Measurements from ENCODE around the gene GPR161.
A peak's percentile ranks its signal among the peaks of the same experiment; 100 is the strongest.

Gene GPR161

DNA sequence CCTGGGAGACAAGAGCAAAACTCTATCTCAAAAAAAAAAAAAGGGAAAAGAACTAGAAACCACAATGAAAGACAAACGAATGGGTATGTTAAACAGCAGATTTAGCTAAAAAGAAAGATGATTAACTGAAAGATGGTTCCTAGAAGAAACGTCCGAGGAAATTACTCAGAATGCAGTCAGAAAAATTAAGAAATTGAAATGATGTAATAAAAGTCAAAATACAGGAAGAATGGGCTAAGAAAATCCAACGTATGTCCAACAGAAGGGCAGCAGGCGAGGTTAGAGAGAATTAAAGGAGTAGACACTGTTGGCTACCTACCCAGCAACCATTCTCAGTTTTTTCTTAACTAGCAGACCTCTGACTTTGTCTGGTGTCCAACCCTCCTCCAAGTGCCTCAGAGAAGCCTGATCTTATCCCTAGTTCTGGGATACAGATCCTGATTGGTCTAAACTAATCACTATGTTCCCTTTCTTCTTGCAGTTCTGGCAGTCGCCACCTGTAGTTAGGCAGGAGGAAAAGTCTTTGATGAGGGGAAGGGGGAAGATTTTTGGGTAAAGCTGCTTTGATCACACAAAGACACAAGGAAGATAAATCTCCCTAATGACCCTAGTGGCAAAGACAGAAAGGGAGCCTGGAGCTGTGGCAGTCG lies 25.7 kb downstream of the GPR161 start:
- no peak for DNase-seq

DNA sequence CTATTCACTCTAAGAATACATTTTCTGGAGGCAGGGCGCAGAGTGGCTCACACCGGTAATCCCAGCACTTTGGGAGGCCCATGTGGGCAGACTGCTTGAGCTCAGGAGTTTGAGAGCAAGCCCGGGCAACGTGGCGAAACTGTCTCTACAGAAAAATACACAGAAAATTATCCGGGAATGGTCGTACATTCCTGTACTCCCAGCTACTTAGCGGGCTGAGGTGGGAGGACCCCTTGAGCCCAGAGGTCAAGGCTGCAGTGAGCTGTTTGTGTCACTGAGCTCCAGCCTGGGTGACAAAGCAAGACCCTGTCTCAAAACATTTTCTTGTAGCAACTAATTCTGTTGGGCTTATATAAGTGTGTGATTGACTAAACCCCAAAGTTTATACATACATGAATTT lies 30.5 kb downstream of the GPR161 start:
- DNase-seq, result no peak

DNA sequence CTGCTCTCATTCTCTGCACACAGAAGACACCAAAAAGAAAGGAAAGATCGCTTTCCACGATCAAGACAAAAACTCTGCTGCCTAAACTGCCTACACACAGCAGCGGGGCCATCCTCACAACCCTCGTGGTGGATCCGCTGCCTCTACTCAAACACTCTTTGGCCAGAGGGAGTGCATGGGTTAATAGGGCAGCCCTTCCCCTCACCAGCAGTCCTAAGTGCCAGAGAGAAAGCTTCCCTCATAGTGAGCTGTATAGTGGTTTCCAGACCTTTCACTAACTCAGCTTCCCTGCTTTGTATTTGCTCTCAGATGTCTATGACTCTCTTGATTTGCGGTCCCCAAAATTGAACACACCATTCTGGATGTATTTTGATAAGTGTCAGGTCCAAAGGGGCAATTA lies 30.9 kb downstream of the GPR161 start:
- DNase-seq, result no peak

DNA sequence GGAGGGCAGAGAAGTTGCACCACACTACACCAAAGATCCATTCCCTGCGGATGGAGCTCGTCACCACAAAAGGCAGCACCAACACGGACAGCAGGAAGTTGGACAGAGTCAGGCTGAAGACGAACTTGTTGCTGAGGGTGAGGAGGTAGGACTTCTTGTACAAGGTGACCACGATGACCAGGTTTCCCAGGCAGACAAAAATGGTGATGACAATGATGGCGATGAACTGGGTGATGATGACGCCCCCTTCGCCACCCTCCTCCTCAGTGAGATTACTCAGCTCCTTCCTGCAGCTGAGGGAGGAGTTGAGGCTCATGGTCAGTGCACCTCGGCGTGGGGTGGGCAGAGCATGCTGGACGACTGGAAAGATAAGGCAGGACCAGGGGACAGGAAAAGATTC lies 32.2 kb downstream of the GPR161 start:
- DNase-seq, result no peak

DNA sequence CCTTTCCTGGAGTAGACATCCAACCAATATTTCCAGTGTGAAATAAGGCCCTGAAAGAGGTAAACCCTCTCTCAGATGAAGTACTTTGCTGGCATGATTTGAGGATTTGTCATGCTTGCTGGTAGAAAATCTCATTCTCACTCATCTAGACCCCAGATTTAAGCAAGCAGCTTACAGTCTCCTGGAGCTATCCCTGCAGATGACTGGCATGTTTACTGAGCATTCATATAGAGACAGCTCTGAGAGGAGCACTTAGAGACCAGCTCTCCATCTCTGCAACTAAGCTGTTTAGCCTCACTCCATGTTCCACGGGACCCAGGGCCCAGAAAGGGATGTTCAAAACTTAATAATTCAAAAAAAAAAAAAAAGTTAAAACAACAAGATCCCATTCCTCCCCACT lies 34.2 kb downstream of the GPR161 start:
- DNase-seq, result no peak

DNA sequence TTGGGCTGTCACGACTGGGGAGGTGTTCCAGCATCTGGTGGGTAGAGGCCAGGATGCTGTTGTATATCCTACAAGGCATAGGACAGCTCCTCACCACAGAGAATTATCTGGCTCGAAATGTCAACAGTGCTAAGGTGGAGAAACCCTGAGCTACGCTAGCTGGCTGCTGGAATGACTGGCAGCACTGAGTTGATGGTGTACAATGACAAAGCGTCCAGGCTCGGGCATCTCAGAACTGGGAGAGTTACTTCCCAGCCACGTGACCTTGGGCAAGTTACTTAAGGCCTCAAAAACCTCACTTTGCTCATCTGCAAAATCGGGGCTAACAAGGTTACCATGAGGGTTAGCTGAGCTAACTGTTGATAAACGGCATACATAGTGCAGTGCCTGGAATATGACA lies 35.4 kb downstream of the GPR161 start:
- no peak for DNase-seq

DNA sequence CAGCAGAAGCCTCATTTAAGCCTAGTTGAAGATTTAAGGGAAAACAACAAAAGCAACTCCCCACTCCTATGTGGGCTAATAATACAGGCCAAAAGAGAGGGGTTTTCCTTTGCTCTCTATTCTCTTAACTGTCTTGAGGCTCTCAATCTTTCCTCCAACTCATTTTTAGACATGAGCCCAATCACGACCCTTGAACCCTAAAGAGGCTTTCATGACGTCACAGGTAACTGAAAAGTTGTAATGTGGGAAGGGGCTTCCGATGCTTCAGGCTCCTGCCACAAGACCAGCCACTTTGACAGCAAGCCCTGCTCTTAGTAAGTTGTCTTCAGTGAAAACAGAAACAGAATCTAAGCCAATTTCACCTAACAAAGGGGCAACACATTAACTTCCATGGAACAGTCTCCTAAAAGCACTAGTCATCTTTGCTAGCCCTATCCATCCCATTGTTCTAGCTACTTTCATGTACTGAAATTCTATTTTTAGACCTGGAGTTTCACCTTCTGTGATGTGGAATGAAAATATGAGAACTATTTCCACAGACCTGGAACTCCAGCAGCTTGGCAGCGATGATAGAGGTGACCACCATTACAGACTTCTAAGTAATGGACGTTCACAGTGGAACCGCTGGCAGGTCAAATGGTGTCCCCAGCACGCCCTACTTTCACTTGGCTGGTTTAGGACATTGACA lies 36.3 kb downstream of the GPR161 start:
- DNase-seq, result no peak

DNA sequence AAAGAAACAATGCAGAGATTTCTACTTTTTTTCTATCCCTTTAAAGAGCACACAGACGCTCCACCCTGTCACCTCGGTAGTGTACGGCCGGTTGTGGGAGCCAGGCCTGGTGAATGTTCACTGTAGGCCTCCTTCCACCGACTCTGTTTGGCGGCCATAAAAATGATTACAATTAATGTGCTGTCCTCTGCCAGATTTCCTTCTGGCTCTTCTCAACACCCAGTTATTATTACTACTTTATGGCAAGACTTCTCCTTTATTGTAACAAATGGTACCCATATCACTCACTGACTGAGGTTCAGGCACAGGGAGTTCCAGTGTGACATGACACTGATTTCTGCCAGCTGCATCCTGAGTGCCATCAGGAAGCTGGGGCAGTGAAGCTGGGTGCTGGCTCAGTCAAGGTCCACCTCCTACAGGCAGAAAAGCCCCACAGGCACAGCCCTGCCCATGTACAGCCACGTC lies 37.4 kb downstream of the GPR161 start:
- DNase-seq, result no peak

DNA sequence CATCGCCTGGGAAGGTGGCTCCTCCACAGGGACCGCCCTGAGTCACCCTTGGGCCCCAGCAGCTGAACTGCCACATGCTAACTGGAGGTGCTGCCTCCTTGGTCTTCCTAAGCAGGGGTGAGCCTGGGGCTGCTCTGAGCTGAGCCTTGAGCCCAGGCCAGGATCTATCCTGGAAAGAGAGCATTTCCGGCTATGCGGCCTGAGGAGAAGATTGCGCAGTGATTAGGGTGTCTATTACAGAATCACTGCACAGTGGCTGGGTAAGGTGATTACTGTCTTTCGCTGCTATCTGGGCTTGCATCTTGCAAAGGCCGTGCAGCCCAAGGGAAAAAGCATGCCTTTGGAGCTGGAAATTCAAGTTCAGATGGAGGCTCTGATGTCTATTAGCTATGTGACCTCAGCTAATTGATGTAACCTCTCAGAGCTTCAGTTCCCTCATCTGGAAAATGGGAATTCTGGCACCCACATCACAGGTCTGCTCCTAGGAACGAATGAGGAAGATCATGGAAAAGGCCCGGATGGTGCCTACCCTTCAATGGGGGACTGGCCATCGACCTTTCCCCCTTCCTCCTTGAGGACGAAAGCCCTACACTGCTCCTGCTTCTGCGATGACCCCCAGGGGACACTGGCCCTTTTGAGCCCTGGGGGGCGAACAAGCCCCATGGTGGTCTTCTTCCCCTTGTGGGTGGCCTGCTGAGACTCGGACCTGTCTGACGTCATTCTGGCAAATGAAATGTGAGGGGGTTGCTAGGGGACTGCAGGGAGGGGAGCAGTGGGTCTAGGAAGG lies 38.0 kb downstream of the GPR161 start:
- no peak for DNase-seq

DNA sequence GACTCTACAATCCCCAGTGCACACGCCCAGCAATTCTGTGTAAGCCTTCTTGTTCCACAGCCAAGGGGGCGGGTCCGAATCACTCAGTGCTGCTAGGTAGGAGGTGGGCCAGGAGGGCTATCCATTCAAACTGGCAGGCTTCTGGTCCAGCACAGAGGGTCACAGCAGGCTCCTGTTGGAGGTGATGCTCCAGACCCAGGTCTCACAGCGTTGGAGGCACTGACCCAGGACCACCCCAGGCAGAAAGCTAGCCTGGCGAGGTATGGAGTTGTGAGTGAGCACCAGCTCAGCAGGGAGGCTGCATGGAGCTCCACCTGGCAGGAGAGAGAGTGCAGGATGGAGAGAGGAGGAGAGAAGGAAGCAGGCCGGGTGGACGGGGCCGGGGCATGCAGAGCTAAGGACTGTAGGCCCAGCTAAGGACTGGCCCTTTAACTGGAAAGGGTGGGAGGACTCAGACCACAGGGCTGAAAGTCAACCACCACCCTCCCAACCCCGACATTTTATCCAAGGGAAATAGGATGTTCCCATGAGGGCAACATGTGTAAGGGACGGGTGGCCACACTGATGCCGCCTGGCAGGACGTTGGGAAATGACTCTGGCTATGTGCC lies 38.7 kb downstream of the GPR161 start:
- no peak for DNase-seq

DNA sequence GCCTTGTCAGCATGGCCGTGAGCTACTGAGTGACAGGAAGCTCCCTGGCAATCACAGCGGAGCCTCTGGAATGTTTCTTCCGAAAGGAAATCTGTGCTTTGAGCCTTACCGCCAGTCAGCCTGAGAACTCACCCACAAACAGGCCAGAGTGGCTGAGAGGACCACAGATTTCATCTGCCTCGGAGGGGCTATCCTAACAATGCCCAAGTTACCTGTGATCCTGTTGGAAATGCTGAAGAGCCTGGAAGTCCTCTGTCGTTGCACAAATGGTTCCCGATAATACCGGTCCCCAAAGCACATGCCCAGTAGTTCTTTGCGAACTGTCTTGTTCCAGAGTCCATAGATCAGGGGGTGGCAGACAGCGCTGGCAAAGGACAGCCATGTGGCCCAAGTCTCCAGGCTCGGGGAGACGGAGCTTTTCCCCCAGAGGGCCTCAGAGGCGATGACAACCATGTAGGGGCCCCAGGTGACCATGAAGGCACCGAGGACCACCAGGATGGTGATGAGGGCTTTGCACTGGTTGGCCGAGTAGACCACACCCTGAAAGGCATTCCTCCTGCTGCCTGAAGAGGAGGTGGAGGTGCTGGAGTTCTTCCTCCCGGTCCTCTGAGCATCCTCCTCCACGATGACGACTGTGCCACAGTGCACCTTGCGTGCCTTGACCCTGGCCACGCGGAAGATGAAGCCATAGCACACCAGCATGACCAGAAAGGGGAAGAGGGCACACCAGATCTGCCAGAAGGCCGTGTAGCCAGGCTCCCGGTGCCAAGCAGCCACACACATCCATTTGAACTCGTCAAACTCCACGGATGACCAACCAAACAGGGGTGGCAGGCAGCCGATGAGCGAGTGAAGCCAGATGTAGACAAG lies 40.2 kb downstream of the GPR161 start:
- no peak for DNase-seq

DNA sequence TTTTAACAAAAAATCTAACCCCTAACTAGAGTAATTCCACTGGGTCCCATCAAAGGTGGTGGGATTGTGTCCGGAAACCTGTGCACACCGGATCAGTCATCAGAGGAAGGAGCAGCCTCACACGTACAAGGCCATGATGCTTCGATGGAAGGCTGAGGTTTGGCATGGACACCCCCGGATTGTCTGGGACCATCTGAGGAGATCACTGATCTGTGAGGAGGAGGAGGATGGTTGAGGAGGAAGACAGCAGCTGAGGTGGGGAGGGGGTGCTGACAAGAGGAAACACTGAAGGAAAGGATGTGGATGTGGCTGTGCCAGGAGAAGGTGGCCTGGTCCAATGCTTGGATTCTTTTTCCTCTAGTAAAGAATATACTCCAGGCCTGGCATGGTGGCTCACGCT lies 41.3 kb downstream of the GPR161 start:
- no peak for DNase-seq

DNA sequence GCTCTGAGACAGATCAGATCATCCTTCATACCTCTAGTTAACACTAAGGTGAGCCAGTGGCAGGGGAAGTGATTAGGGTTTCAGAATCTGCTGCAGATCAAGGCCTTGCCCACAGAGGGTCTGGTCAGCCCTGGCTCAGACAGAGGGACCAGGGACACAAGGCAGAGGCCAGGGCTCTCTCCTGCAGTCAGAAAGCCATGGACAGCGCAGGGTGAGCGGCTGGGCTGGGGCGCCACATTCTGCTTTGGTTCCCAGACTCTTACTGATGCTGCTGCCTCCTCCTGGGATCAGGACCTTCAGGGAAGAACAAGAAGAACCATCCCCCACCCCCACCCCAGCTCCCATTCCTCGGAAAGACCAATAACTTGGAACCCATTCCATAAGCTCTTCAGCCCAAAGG lies 43.1 kb downstream of the GPR161 start:
- DNase-seq, result no peak

DNA sequence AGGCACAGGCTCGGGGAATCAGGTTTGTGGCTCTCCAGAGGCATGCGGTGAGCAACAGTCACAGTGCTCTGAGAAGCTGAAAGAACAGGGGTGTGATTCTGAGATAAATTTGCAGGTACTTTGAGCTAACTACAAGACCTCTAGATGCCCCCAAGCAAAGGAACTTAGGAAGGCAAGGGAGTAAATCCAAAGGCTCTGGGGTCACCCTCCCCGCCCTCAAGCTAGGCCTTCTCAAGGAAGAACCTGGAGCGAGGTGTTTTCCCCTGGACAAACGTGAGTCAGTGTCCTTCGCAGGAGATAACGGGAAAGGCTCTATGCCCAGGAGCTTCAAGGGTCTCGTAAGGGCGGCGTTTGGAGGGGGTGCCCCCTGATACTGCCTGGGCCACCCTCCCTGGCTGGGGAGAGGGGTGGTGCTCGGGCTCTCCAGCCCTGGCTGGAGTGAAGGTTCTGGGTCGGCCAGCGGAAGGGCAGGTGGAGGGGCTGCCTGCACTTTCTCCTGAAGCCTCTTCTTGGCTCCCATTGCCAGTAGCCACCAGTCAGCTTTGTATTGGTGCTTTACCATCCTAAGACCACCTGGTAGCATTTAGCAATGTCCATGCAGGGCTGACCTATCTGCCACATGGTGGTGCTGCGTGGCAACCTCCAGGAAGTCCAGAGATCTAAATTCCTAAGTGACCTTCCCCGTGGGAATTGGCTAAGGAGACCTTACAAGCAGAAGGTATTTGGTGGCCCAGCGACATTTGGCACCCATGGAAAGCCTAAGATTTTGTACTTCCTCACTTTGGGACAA lies 44.0 kb downstream of the GPR161 start:
- DNase-seq, result no peak

DNA sequence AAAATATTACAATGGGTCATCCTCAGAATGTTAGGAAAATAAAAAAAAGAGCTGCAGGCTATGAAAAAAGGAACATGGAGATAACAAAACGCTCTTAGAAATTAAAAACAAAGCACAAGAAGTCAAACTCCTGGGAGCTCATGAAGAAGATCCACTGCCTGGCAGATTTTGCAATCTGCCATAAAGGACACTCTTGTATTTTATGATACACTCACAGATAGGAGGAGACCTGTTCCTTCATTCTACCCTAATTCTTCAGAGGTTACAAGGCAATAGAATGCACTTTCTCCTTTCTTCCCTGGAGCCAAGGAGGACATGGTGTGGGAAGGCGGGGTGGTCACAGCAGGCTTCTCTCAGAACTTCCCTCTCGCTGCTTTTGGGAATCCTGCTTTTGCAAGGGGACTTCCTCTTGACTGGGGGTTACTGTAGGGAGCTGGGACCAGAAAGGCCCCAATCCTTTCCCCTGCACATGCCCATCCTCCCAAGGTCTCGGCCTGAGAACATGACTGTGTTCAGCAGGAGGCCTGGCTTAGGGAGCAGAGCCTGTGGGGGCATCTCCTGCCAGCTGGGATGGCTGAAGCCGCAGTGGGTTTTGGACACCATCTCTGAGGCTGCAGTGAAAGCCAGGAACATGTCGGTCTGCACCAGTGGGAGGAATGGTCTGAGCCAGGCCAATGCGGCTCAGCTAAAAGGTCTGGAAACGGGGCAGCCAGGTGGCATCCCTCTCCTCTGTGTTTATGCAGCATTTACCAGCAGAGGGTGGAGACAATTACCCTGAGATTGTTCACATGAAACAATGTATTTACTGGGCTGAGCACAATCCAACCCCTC lies 44.8 kb downstream of the GPR161 start:
- peak in 2 of 56 donors; percentile 3 to 7 for DNase-seq

DNA sequence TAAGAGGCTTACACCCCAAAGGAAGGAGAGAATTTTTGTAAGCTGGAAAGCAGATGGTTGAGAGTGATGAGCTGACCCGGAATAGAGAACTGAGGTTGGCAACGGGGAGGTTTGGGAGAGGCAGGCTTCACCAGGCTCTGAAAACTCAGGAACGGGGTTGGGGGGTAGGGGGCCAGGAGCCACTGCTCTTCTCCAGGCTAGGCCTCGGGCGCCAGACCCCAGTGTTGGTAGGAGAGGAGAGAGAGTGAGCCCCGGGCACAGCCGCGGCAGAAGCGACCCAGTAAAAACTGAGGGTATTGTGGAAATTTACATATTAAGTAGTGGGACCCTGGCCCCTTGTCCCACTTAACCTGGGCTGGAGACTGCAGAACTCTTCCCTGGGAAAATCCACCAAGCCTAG lies 45.7 kb downstream of the GPR161 start:
- no peak for DNase-seq

DNA sequence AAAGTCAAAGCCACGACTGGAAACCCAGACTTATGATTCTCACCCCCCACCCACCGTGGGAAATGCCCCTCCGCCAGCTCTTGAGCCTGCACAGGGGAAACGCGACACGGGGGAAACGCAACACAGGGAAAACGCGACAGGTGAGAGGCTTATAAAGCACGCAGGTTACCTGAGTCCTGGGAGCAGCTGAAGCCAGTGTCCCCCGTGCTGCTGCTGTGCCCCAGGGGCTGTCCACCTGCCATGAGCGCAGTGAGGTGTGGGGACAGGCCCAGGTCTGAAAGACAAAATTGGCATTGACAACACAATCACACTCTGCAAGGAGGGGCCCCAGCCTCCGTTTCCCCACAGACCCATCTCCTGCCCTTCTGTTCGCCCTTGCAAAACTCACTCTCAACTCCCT lies 46.3 kb downstream of the GPR161 start:
- no peak for DNase-seq

DNA sequence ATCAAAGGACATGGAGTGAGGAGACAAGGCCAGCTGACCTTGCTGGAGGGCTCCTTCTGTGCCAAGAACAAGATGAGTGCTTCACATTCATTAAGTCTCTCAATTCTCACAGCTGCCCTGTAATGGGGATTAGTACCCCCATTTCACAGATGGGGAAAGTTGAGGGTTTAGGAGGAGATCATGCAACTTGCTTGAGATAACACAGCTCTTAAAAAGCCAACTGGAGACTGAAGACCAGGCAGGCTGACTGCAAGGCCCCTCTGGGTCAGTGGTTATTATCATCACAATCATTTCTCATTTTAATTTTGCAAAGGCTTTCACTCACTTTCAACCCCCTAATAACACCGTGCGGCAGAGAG lies 46.8 kb downstream of the GPR161 start:
- no peak for DNase-seq

DNA sequence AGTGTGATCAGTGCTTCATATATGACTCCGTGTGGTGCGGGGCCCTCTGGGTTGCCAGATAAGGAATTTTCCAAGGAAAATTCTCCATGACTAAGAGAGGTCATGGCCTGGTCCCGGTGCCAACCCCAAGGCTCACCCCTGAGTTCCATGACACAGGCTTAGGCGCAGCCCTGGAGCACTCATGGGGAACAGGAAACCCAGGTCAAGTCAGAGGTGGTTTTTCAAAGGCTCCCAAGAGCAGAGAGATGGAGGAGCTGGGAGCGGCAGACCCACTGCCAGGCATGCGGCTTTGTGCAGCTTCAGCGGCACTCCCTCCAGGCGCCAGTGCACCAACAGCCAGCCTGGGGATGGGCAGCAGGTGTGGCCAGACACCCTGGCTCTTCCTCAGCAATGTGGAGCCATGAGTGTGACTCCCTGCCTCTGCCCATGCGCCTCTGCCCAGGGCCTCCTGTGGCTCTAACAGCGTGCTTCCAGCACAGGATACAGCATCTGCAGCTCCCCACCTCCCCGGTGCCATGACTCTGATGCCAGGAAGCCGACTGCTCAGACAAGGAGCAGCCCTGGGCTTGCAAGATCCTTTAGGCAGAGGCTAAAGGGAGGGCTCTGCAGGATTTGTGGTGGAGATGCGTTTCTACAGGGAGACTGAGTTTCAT lies 47.3 kb downstream of the GPR161 start:
- DNase-seq, result no peak
